HG03520 (cell line): ENCODE results near the gene ATAD3C.
"Not testable (repeated sequence)": the region's sequence is repeated elsewhere in the genome, so short reads cannot be mapped to it uniquely, and the experiment has no call there.

Source experiments
- ATAC-seq: cut with Tn5 transposase; IDR thresholded peaks from one replicate; pipeline ENCODE4 v1.9.1; 2021; ENCODE audit warnings: mild to moderate bottlenecking, moderate library complexity; ENCODE audit not compliant: unreplicated experiment

The ATAD3C gene

GRCh38 chr1:1449099-1449739 is at the start of gene ATAD3C:
Gene ATAD3C (plus strand): TSS chr1:1449689. CDS start chr1:1450684, 995 bp downstream.
- ATAC-seq, result no peak

GRCh38 chr1:1399872-1400575 is 49.5 kb upstream of the ATAD3C start:
- no peak for ATAC-seq

- no peak for ATAC-seq
Observed at GRCh38 chr1:1400576-1401456, 48.7 kb upstream of the ATAD3C start.

- no peak for ATAC-seq
Observed at GRCh38 chr1:1401457-1402010, 48.0 kb upstream of the ATAD3C start.

GRCh38 chr1:1402072-1402900 is 47.2 kb upstream of the ATAD3C start:
- ATAC-seq, result no peak

- not testable (repeated sequence) for ATAC-seq
Observed at GRCh38 chr1:1402901-1403392, 46.5 kb upstream of the ATAD3C start.

- ATAC-seq, result no peak
Observed at GRCh38 chr1:1403653-1404052, 45.8 kb upstream of the ATAD3C start.

- ATAC-seq, result no peak
Observed at GRCh38 chr1:1406101-1406820, 43.2 kb upstream of the ATAD3C start.

GRCh38 chr1:1406821-1407635 is 42.5 kb upstream of the ATAD3C start, which contains the start of gene MRPL20:
Gene MRPL20 (minus strand): TSS chr1:1407293. CDS start chr1:1407217, 76 bp downstream.
- ATAC-seq, result peak; percentile 92

GRCh38 chr1:1407636-1408318 is 41.7 kb upstream of the ATAD3C start:
- ATAC-seq, result peak; percentile 9

GRCh38 chr1:1410238-1410637 is 39.3 kb upstream of the ATAD3C start:
- ATAC-seq, result not testable (repeated sequence)

GRCh38 chr1:1411626-1412025 is 37.9 kb upstream of the ATAD3C start:
- ATAC-seq, result no peak

GRCh38 chr1:1412311-1412902 is 37.1 kb upstream of the ATAD3C start:
- ATAC-seq, result not testable (repeated sequence)

- ATAC-seq, result no peak
Observed at GRCh38 chr1:1415751-1416150, 33.7 kb upstream of the ATAD3C start.

GRCh38 chr1:1417396-1417795 is 32.1 kb upstream of the ATAD3C start:
- ATAC-seq, result not testable (repeated sequence)

GRCh38 chr1:1417825-1418463 is 31.5 kb upstream of the ATAD3C start:
- ATAC-seq, result not testable (repeated sequence)
